ENCODE measurements around the gene HOXD10.

HOXD10 gene

DNA sequence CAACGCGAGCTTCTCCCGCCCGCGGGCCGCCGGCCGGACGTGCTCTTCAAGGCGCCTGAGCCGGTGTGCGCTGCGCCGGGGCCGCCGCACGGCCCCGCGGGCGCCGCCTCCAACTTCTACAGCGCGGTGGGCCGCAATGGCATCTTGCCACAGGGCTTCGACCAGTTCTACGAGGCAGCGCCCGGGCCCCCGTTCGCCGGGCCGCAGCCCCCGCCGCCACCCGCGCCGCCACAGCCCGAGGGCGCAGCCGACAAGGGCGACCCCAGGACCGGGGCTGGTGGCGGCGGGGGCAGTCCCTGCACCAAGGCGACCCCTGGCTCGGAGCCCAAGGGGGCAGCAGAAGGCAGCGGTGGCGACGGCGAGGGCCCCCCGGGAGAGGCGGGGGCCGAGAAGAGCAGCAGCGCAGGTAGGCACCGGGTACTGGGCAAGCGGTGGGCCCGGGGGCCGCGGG is 8.8 kb upstream of the HOXD10 start:
- DNase-seq: no peak

DNA sequence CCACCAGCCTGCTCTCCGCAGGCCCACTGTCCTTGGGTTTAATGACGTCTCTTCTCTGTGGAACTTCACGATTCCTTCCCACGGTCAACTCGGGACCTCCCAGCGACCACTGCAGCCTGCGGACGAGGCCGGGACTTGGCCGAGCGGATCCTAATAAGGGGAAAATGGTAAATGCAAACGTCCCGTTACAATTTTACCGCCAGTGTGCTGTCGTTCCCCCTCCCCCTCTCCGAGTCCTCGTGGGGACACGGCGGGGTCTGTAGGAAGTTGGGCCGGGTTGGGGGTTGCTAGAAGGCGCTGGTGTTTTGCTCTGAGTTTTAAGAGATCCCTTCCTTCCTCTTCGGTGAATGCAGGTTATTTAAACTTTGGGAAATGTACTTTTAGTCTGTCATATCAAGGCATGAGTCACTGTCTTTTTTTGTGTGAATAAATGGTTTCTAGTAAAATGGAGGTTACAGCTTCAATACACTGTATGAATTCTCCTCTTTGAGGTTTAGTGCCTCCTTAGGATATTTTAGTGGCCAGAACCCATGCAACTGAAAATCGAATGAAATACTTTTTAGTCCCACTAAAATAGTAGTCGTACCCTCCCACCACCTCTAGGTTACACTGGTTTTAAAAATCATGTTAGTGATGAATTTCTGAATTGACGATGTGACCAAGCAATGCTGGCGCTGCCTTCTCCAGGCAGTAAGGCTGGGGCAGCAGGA is 7.2 kb upstream of the HOXD10 start:
- no peak for DNase-seq

DNA sequence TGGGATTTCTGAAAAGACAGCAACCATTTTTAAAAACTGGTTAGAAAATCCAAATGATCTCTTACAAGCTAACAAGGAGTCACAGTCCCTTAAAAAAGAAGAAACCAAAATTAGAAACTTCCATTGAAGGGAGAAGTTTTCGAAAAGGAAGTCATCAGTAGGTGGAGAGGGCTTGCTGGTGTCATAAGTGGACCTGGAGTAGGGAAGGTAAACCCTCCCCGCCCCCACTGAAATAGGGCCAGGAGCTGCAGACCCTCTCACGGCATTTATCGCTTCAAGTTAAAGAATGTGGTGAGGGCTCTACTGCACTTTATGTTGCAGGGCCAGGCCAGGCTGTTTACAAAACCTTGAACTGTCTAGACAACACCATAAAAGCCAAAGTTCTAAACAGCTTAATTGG is 6.6 kb upstream of the HOXD10 start:
- no peak for DNase-seq

DNA sequence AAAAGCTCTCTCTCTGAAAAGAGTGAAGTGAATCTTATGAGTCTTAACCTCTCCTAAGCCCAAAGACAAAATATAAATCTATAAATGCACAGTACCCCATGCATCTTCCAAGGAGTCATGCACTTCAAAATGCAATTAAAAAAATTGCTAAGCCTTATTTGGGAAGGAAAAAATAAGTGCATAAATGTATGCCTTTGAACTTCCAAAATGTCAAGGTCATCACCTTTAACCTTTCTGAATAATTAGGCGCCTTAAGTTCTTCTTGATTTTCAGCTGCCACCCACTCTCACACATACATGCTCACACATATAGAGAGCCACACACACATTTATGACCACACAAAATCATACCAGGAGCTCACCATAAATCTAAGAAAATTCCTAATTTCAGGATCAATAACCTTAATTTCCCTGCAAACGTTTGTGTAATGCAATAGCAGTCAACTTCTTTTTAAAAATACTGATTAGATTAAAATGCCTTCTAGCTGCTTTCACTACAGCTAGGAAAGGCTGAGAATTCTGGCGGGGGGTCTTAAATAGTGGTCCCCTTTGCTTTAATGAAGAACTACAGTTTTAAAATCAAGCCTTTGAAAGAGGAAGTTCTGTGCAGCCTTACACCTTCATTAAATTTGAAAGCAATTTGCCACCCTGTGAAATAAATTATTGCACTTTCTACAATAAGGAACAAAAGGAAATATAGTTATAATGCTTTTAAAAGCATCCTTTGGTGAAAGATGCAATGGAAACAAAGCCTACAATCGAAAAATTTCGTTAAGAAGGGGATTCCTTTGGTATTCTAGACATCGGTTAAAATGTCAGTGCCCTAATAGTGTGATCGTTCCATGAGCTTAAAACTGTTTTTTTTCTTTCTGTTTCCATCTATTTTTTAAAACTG is 5.9 kb upstream of the HOXD10 start:
- DNase-seq: no peak

DNA sequence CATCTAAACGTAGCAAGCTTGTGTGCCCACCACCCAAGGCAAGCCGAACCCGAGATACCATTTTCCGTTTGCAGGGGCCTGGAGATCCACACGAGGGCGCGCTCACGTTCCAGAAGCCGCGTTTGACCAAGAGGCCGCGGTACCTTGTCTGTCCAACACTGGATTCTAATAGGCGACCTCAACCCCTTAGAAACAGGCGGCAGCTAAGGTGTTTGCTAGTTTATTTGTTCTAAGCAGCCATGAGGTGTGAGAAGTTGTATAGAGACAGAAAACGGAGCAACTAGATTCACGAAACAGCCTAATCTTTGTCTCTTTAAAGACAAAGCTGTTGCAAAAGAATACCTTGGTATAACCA is 5.3 kb upstream of the HOXD10 start:
- no peak for DNase-seq

DNA sequence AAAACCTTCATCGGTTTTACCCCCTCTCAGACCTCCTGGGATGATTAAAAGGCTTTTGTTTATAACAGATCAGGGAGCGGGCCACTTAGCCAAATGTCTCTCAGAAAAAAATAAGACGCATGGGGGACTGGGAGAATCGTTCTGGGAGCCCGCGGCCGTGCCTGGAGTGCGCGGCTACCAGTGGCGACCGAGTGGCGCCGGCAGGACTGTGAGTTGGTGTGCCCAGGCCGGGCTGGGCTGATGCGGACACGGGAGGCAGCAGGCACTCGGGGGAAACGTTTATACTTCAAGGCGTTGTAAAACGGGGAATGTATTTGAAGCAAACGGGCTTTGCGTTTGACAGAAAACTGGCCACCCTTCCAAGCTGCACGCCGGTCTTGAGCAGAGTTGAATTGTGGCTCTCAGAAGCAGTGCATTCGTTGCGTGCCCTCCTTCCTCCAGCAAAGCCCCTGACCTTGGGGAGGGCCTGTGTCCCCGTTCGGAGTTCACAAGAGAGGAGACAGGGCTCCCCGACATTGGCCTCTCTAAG is 4.7 kb upstream of the HOXD10 start:
- DNase-seq: no peak

DNA sequence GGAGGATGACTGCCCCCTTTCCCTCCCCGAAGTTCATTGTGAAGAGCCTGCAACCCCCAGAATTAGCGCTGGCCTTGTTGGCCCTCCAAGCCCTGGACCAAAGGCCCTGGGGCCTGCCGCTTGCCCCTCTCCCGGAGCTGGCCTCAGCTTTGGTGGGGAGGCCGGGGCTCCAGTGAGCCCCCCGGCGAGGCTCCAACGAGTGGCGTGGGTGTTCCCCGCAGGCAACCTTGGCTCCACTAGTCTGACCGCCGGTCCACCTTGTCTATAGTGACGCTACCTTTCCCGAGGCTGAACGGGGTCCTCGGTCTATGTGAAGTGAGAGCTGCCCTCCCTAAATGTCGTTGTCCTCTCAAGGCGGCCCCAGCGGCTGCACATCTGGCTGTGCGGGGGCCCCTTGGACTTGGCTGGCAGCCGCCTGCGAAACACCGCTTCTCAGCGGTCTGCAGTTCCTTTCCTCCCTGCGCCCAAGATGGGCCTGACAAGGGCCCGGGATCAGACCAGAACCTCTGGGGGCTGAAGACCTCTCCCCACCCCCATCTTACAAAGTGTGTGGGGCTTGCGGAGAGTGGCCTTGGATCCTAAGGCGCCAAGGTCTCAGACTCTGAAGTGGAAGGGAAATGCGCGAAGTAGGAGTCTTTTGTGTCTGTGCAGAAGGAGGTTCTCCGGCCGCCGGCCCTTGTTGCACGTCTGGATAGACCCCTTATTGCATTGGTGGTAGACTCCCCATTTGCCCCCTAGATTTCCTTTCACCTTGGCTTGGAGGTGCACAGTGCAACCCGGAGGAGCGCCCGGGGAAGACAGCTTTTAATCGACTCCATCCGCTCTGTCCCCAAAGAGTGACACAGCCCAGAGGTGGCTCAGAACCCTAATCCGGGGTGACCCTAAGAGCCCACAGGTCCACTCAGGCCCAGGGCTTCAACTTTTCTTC is 3.9 kb upstream of the HOXD10 start:
- DNase-seq: no peak

DNA sequence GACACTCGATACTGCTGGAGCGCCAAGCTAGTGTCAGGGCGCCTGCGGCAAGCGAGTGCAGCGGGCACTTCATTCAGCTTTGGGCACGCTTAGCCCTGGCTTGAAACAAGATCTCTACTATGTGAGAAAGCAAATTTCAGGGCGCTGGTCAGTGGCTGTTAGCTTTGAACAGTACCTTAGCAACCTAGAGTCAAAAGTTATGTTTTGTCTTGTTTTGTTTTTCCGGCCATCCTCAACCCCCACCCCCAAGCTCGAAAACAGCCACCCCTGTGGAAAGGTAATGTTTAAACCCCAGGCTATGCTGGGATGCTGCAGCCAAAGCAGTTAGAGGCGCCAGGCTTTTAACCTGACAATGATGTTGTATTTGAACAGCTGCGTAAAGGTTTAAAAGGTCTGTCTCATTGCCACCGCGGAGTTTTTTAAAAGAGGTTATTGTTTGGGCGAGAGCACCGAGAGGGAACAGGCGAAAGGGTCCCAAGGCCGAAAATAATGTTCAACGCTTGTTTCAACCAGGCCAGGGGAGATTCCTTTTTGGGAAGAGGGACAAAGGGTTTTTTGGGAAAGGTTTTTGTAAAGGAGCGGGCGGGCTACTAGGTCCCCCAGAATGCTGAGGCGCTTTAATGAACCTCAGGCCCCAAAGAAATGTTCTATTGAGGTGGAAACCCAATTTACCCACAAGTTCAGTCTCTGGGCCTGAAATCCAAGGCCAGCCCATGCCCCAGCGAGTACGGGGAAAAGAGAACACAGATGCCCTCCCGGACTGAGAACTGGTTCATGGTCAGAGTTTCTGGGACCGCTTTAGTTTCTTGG is 2.3 kb upstream of the HOXD10 start:
- DNase-seq: no peak

DNA sequence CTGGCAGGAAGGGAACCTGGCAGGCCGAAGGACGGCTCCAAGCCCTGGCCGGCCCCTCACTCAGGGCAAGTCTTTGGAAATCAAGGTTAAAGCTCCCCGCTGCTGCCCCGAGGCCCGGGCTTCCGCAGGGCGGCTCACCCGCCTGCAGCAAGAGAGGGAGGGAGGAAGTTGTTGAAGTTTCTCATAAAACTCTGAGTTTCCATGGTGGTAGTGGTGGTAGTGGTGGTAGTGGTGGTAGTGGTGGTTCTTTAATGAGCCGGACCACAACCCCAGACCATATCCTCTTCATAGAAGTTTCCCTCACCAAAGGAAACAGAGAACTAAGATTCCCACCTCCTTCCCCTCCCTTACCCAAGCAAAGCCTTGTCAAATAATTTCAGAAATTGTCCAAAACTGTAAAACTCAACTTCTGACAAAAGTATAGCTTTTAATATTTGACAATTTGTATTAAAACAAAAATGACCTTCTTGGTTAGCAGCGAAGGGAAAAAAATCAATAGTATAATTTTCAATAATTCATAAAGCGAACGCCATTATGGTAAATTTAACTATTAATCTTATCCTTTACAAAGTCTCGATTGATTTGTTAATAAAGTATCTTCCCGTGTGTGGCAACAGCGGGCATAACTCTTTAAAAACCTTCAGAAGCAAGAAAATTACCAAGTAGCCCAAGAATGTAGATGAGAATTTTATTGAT is 1.5 kb upstream of the HOXD10 start:
- no peak for DNase-seq

DNA sequence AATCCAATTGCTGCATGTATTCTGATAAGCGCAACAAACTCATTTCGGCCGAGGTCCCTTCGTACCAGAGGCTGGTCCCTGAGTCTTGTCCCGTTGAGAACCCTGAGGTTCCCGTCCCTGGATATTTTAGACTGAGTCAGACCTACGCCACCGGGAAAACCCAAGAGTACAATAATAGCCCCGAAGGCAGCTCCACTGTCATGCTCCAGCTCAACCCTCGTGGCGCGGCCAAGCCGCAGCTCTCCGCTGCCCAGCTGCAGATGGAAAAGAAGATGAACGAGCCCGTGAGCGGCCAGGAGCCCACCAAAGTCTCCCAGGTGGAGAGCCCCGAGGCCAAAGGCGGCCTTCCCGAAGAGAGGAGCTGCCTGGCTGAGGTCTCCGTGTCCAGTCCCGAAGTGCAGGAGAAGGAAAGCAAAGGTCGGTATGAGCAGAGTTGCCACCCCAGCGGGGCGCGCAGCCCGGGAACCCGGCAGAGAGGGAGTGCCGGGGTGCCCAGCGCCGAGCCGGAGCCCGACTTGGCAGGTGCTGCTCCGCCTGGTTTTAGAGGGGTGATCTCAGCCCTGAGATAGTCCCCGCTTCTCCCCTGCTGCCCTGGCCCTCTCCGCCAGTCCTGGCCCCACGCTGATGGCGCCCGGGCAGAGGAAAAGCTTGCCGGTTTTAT is 714 bp downstream of the HOXD10 start:
- no peak for DNase-seq

DNA sequence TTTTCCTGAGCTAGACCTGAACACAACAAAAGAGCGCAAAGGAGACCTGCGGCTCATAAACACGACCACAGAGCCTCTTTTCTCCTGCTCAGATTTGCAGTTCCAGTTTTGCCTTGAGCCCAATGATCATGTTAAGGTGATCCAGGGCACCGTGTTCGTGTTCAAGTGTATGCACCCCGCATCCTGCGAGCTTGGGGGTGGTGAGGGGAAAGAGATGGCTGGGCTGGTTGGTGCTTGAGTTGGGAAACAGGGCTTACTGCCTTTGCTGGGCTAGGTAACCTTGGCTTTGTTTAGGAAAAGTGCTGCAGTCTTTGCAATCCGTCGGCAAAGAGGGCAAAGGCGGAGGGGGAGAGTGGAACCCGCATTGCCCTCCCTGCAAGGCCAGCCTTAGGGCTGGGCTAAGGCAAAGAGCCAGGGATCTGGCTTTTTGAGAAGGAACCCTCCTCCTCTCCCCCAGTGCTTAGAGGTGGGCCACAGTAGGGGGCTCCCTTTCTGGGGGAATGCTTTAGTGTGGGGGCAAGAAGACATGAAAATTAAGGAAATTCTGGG is 1.3 kb downstream of the HOXD10 start:
- no peak for DNase-seq

DNA sequence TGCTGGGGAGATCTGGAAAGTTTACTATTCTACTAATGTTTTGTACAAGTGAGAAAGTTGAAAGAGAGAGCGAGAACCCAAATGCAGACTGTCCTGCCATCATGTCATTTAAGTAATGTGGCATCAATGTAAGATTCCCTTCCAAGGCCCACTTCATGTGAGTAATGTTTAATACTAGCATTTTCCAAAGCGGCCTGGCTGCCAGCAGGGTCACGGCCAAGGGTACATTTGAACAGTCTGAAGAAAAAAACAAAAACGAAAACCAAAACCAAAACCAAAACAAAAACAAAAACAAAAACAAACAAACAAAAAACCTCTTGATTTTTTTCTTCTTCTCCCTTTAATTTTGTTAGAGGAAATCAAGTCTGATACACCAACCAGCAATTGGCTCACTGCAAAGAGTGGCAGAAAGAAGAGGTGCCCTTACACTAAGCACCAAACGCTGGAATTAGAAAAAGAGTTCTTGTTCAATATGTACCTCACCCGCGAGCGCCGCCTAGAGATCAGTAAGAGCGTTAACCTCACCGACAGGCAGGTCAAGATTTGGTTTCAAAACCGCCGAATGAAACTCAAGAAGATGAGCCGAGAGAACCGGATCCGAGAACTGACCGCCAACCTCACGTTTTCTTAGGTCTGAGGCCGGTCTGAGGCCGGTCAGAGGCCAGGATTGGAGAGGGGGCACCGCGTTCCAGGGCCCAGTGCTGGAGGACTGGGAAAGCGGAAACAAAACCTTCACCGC is 2.2 kb downstream of the HOXD10 start:
- no peak for DNase-seq

DNA sequence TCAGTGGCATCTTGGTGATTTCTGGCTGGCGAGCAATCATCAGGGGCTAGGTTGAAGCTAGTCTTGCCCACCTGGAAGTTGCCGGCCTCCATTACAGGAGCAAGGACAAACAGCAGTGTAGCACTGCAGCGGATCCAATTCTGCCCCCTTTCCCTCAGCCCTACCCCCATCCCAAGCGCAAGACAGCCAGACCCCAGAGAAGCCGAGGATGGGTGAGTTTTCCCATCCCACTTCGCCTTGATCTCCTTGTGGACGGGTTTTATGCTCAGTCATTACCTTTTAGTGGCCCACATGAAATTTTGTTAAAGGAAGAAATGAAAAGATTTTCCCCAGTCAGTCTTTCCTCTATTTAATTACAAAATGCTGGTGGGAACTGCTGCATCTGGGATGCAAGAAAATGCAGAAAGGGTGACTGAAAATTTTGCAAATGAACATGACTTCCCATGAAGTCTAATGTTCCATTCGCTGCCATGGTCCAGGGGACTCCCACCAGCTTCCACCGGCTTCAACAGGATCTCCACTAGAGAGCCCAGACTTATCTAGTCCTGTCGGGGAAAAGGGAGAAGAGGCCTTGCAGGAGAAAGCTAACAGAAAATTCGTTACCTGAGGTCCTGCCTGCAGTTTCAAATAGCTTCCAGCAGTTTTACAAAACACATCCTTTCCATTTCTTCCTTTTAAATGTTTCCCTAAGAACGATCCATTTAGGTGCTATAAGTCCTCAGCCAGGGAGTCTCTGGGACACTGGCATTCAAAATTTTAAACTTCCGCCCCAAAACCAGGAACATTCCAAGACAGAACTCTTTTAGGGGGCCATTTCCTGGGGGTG is 4.0 kb downstream of the HOXD10 start:
- DNase-seq: no peak

DNA sequence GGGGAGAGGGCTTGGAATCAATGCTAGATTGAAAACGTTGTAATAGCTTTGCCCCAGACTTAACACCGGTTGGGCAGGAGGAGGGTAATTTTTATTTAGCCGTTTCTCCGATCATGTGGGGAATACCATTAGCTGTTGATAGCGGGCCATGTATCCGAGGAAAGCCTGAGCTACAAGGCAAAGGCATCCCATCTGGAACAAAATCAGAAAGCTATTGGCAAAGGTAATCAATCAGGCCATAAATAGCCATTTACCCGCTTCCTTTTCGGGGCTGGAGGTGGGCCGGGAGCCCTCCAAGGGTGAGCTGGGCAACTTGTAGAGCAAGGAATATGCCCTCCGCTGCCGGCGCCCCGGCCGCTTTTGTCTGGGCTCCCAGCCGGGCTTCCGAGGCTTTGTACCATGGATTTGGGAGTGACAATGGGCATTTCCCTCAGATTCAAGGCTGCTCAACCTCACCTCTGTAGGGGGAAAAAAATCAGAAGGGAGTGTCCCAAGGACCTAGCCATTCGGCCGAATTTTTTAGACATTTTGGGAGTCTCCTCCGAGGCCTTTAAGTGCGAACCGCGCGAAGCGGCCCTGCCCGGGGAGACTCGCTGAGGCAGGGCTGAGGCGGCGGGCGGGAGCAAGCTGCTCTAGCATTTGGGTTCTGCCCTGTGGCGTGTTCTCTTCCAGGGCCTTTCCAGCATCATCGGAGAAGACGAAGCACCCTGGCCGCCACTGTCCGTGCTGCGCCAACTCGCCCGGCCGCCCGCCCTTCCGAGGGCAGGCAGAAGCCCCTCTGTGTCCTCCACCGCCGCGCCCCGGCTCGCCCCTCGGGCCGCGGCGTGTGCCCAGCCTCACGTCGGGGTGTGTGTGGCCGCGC is 4.8 kb downstream of the HOXD10 start:
- DNase-seq: no peak

DNA sequence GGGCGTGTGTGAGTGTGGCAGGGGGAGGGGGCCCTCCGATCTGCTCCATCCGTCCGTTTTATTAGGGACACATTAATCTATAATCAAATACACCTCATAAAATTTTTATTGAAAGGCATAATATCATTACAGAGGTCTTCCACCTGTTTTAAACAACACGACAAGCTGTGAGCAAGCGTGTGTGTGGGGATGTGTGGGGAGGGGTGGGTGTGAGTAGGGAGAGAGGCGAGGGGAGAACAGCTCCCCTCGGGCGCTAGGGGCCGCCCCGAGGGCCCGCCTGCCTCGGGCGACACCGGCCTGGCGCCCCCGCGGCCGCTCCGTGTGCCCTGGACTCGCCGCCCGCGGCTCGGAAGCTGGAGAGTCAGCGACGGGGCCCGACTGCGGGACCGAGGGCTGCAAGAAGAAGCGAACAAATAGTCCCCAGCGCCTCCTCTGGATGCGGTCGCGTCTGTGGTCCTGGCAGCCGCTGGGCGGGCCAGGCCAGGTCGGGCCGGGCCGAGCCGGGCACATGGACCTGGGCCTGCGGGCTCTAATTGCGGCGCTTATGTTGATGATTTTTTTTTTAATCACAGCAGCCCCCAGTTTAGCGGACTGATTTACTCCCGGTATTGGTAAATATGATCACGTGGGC is 5.6 kb downstream of the HOXD10 start:
- no peak for DNase-seq

DNA sequence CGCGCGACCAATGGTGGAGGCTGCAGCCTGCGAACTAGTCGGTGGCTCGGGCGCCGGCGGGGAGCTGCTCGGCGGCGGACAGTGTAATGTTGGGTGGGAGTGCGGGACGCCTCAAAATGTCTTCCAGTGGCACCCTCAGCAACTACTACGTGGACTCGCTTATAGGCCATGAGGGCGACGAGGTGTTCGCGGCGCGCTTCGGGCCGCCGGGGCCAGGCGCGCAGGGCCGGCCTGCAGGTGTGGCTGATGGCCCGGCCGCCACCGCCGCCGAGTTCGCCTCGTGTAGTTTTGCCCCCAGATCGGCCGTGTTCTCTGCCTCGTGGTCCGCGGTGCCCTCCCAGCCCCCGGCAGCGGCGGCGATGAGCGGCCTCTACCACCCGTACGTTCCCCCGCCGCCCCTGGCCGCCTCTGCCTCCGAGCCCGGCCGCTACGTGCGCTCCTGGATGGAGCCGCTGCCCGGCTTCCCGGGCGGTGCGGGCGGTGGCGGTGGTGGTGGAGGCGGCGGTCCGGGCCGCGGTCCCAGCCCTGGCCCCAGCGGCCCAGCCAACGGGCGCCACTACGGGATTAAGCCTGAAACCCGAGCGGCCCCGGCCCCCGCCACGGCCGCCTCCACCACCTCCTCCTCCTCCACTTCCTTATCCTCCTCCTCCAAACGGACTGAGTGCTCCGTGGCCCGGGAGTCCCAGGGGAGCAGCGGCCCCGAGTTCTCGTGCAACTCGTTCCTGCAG is 6.3 kb downstream of the HOXD10 start, which contains the start of gene HOXD9:
HOXD9 (plus strand) TSS at position 37 of the 728 bp plus-strand sequence; CDS start at position 87, 50 bp downstream.
- DNase-seq: no peak
